ENCODE data around the gene SMARCD3.
A peak's percentile ranks its signal among the peaks of the same experiment; 100 is the strongest.

SMARCD3 gene

DNA sequence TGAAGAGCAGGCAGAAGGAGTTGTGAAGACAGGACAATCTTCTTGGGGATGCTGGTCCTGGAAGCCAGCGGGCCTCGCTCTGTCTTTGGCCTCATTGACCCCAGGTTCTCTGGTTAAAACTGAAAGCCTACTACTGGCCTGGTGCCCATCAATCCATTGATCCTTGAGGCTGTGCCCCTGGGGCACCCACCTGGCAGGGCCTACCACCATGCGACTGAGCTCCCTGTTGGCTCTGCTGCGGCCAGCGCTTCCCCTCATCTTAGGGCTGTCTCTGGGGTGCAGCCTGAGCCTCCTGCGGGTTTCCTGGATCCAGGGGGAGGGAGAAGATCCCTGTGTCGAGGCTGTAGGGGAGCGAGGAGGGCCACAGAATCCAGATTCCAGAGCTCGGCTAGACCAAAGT lies 14.7 kb downstream of the SMARCD3 start:
- H3K4me3 ChIP-seq (ENCODE audit: low read depth, low read length, poor library complexity, severe bottlenecking) = peak overlapping the region; percentile 91
- H3F3A ChIP-seq (ENCODE audit: insufficient read depth, low read length) = no peaks in the 10 kb centered on the region
- no peaks in the 10 kb centered on the region for H3K9me3 ChIP-seq (ENCODE audit: low read length)
- no peak overlapping the region for H2AFZ ChIP-seq (ENCODE audit: low read length)
- TF ChIP-seq EZH2 (IDR thresholded peaks at IDR 0.05; ENCODE audit: borderline replicate concordance, low read length) = no peak
- TF ChIP-seq, protein P1, sequence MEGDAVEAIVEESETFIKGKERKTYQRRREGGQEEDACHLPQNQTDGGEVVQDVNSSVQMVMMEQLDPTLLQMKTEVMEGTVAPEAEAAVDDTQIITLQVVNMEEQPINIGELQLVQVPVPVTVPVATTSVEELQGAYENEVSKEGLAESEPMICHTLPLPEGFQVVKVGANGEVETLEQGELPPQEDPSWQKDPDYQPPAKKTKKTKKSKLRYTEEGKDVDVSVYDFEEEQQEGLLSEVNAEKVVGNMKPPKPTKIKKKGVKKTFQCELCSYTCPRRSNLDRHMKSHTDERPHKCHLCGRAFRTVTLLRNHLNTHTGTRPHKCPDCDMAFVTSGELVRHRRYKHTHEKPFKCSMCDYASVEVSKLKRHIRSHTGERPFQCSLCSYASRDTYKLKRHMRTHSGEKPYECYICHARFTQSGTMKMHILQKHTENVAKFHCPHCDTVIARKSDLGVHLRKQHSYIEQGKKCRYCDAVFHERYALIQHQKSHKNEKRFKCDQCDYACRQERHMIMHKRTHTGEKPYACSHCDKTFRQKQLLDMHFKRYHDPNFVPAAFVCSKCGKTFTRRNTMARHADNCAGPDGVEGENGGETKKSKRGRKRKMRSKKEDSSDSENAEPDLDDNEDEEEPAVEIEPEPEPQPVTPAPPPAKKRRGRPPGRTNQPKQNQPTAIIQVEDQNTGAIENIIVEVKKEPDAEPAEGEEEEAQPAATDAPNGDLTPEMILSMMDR (IDR thresholded peaks at IDR 0.05; ENCODE audit: low read length) = no peak
- H4K20me1 ChIP-seq (ENCODE audit: insufficient read depth, low read length) = no peaks in the 10 kb centered on the region
- no peak overlapping the region for H3K27ac ChIP-seq (ENCODE audit: low read depth, low read length, poor library complexity, severe bottlenecking)
- H3K79me2 ChIP-seq (ENCODE audit: insufficient read depth, low read length) = peaks cover 11% of the 10 kb centered on the region; the same call in 1 of the 2 replicates
- H3K4me1 ChIP-seq (ENCODE audit: insufficient read depth, low read length, severe bottlenecking) = peaks cover 21% of the 10 kb centered on the region
- no peaks in the 10 kb centered on the region for H3K27me3 ChIP-seq (ENCODE audit: insufficient read depth, low read length)
- no peaks in the 10 kb centered on the region for H3K9me2 ChIP-seq (ENCODE audit: low read depth, low read length)
- H3K4me2 ChIP-seq (ENCODE audit: low read length) = peak overlapping the region; percentile 96
- H3K9ac ChIP-seq (ENCODE audit: low read length) = peak overlapping the region; percentile 93
- H3K36me3 ChIP-seq (ENCODE audit: insufficient read depth, low read length) = peaks cover 51% of the 10 kb centered on the region

DNA sequence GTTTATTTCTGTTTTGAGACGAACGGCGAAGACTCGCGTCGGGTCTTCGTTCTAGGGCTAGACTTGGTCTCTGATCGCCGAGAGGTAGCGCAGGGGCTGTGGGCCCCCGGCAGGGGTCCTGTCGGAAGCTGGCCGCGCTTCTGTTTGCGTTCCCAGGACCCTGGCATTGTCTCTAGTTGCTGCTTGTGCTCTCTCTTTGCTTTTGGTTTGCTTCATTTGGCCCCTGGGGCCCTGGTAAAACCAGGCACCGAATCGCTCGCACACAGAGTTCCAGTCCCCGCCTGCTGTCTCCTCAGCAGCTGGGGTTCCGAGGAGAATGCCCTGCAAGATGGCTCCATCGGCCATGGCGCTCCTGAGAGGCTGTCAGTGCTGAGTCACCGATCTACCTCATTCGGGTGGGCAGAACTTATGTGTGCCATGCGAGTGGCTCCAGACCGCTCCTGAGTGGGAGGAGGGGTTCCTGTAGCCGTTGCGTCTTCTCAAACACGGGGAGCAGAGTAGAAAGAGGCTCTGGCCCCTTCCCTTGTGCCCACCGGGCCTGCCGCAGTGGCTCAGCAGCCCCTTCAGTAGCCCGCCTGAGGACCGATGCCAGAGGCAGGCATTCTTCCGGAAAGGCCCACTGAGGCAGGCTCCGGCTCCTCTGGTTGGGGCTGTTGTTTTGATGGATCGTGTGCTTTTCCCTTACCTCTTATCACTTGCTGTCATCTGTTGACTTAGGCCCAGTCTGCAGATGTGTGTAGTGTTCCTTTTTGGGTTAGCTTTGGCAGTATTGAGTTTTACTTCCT lies 15.4 kb downstream of the SMARCD3 start:
- no peaks in the 10 kb centered on the region for H4K20me1 ChIP-seq (ENCODE audit: insufficient read depth, low read length)
- no peaks in the 10 kb centered on the region for H3K9me3 ChIP-seq (ENCODE audit: low read length)
- peak overlapping the region; percentile 10 for H3K27ac ChIP-seq (ENCODE audit: low read depth, low read length, poor library complexity, severe bottlenecking)
- no peak overlapping the region for H2AFZ ChIP-seq (ENCODE audit: low read length)
- H3F3A ChIP-seq (ENCODE audit: insufficient read depth, low read length) = no peaks in the 10 kb centered on the region
- H3K79me2 ChIP-seq (ENCODE audit: insufficient read depth, low read length) = peaks cover 11% of the 10 kb centered on the region; the same call in 1 of the 2 replicates
- H3K9ac ChIP-seq (ENCODE audit: low read length) = peak overlapping the region; percentile 93
- TF ChIP-seq EZH2 (IDR thresholded peaks at IDR 0.05; ENCODE audit: borderline replicate concordance, low read length) = no peak
- TF ChIP-seq, protein P1 (IDR thresholded peaks at IDR 0.05; ENCODE audit: low read length) = no peak
- H3K36me3 ChIP-seq (ENCODE audit: insufficient read depth, low read length) = peaks cover 46% of the 10 kb centered on the region
- peaks cover 22% of the 10 kb centered on the region for H3K4me1 ChIP-seq (ENCODE audit: insufficient read depth, low read length, severe bottlenecking)
- H3K27me3 ChIP-seq (ENCODE audit: insufficient read depth, low read length) = no peaks in the 10 kb centered on the region
- no peaks in the 10 kb centered on the region for H3K9me2 ChIP-seq (ENCODE audit: low read depth, low read length)
- H3K4me2 ChIP-seq (ENCODE audit: low read length) = peak overlapping the region; percentile 96
- peak overlapping the region; percentile 91 for H3K4me3 ChIP-seq (ENCODE audit: low read depth, low read length, poor library complexity, severe bottlenecking)

DNA sequence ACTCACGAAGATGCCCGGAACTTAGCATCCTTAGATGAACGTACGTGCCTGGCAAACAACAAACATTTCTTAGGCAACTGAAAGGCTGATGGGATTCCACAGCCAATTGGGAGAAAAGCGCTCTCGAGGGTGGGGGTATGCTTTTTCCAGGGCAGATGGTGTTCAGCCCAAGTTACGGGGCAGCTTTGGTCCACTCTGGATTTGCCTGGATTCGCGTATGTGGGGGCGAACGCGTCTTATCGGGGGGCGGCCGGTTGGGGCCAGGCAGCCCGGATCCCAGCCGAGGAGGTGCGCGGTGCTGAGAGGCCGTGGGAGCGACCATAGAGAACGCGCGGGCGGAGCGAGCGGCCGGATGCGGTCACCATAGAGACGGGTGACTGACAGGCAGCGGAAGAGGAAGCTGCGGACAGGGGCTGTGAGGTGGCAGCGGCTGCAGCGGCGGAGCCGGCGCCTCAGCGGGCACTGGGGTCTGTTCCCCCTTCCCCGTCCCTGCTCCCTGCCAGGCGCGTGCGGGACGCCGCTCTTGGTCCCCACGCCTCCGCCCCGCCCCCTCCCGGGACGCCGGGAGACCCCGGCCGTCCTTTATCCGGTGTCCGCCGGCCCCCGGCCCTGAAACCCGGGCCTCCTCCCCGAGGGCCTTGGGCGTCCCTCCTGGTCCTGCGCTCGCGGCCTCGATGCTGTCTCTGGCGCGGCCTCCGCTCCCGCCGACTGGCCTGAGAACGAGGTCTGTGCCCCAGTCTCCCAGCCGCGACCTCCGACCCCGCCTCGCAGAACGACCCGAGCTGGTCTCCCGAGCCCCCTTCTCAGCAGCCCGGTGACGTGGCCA lies 16.2 kb downstream of the SMARCD3 start, which contains the start of gene CHPF2:
Gene CHPF2 (plus strand): TSS at position 393 of the 826 bp plus-strand sequence. CDS start 1,529 bp downstream, outside the sequence.
- no peaks in the 10 kb centered on the region for H3F3A ChIP-seq (ENCODE audit: insufficient read depth, low read length)
- no peaks in the 10 kb centered on the region for H4K20me1 ChIP-seq (ENCODE audit: insufficient read depth, low read length)
- H3K9me3 ChIP-seq (ENCODE audit: low read length) = no peaks in the 10 kb centered on the region
- H3K36me3 ChIP-seq (ENCODE audit: insufficient read depth, low read length) = peaks cover 38% of the 10 kb centered on the region
- peaks cover 11% of the 10 kb centered on the region; the same call in 1 of the 2 replicates for H3K79me2 ChIP-seq (ENCODE audit: insufficient read depth, low read length)
- H3K4me3 ChIP-seq (ENCODE audit: low read depth, low read length, poor library complexity, severe bottlenecking) = peak within 1 kb of the TSS; percentile 91
- peak within 1 kb of the TSS; percentile 94 for H2AFZ ChIP-seq (ENCODE audit: low read length)
- H3K9me2 ChIP-seq (ENCODE audit: low read depth, low read length) = no peaks in the 10 kb centered on the region
- H3K9ac ChIP-seq (ENCODE audit: low read length) = peak within 1 kb of the TSS; percentile 93
- TF ChIP-seq EZH2 (IDR thresholded peaks at IDR 0.05; ENCODE audit: borderline replicate concordance, low read length) = no peak
- TF ChIP-seq, protein P1 (IDR thresholded peaks at IDR 0.05; ENCODE audit: low read length) = no peak
- H3K4me1 ChIP-seq (ENCODE audit: insufficient read depth, low read length, severe bottlenecking) = peaks cover 28% of the 10 kb centered on the region
- peak within 1 kb of the TSS; percentile 10 for H3K27ac ChIP-seq (ENCODE audit: low read depth, low read length, poor library complexity, severe bottlenecking)
- no peaks in the 10 kb centered on the region for H3K27me3 ChIP-seq (ENCODE audit: insufficient read depth, low read length)
- H3K4me2 ChIP-seq (ENCODE audit: low read length) = peak within 1 kb of the TSS; percentile 96
